ENCODE data around the gene AARS1.
"Not testable (repeated sequence)": the region's sequence is repeated elsewhere in the genome, so short reads cannot be mapped to it uniquely, and the experiment has no call there.

The AARS1 gene

GRCh38 chr16:70204010-70204409 is 85.3 kb downstream of the AARS1 start:
- DNase-seq = not testable (repeated sequence)

DNA sequence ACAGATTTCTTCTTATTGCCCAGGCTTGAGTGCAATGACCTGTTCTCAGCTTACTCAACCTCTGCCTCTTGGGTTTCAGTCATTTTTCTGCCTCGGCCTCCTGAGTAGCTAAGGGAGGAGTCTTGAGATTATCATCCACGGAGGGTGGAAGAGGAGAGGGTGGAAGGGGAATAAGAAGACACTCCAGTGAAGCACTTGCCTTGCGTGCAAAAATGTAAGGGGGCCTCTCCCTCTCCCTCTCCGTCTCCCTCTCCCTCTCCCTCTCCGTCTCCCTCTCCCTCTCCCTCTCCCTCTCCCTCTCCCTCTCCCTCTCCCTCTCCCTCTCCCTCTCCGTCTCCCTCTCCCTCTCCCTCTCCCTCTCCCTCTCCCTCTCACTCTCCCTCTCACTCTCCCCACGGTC is 85.8 kb downstream of the AARS1 start:
- DNase-seq = not testable (repeated sequence)
